A549 (cell line): ENCODE measurements around the gene PPP1CC. TPM values are rescaled to one million over a fixed set of nuclear protein-coding genes. Genes with fewer than 3 reads are reported as not detected.
"Not testable (repeated sequence)": the region's sequence is repeated elsewhere in the genome, so short reads cannot be mapped to it uniquely, and the experiment has no call there.

Experiments used
- ATAC-seq, 2 experiments: fragments of 200-7000 bp in 1 of 2; fragments of >200 bp in 1 of 2; cut with Nextera tagmentation in 1 of 2; cut with Tn5 transposase in 1 of 2; 3 replicates each; pipeline versions ENCODE4 v1.8.0 to v1.9.1; 2018 to 2020; ENCODE audit warnings: mild to moderate bottlenecking in 1 of 2, moderate library complexity in 1 of 2
- CTCF ChIA-PET: fragments of 300-600 bp; sonication (Branson Sonifier 250); formaldehyde crosslinking; extraction: SDS; loops from one replicate; lab custom pipeline; 2021; ENCODE audit warnings: antibody characterized with exemption, inconsistent platforms; lab: Yijun Ruan, JAX
- POLR2A ChIA-PET: fragments of 350-600 bp; formaldehyde crosslinking; extraction: SDS; loops from one replicate; lab custom pipeline; 2021; ENCODE audit warnings: antibody characterized with exemption, inconsistent platforms; lab: Yijun Ruan, JAX
- DNase-seq, 2 experiments: peaks; one replicate each; pipeline versions ENCODE4 v3.0.0 to v3.0.0-alpha.2; 2011 to 2016; ENCODE audit warnings: low read depth in 1 of 2, low spot score in 1 of 2
- FAIRE-seq: peaks from 2 replicates; lab custom pipeline; 2011; peaks lifted over from hg19 to GRCh38; lab: Jason Lieb, UNC
- H3K27ac ChIP-seq, 2 experiments: fragments of >200 bp; sonication (Bioruptor Twin); formaldehyde crosslinking; 3 replicates each; pipeline ENCODE4 v1.5.1; 2016 to 2017
- H3K4me1 ChIP-seq: fragments of >200 bp; sonication (Bioruptor Twin); formaldehyde crosslinking; 3 replicates; pipeline ENCODE4 v1.6.1; 2016
- H3K4me2 ChIP-seq: fragments of >200 bp; sonication (Bioruptor Twin); formaldehyde crosslinking; 3 replicates; pipeline ENCODE4 v1.6.1; 2016
- H3K4me3 ChIP-seq: fragments of >200 bp; sonication (Bioruptor Twin); formaldehyde crosslinking; 3 replicates; pipeline ENCODE4 v1.5.1; 2016
- H3K9me3 ChIP-seq: fragments of >200 bp; sonication (Bioruptor Twin); formaldehyde crosslinking; 3 replicates; pipeline ENCODE4 v1.6.1; 2016
- BHLHE40 ChIP-seq: IDR thresholded peaks from 2 replicates; pipeline ENCODE4 v1.6.1; 2012; ENCODE audit warnings: low read depth, low read length, inconsistent platforms
- CHD2 ChIP-seq: fragments of 150-350 bp; IDR thresholded peaks from 2 replicates; pipeline ENCODE4 v1.6.1; 2014; ENCODE audit warnings: low read length; ENCODE audit not compliant: partially characterized antibody
- EHMT2 ChIP-seq: fragments of 200-600 bp; sonication (generic); IDR thresholded peaks from 2 replicates; pipeline ENCODE4 v1.6.1; 2016; ENCODE audit warnings: antibody characterized with exemption, low read depth, mild to moderate bottlenecking, moderate library complexity
- ELK1 ChIP-seq: fragments of 150-350 bp; IDR thresholded peaks from 2 replicates; pipeline ENCODE4 v1.6.1; 2014; ENCODE audit warnings: low read depth, mild to moderate bottlenecking, low read length
- EP300 ChIP-seq, 2 experiments: fragments of >200 bp; sonication (Bioruptor Twin); formaldehyde crosslinking; IDR thresholded peaks; 2 replicates in 1 of 2; 3 replicates in 1 of 2; pipeline ENCODE4 v1.6.1; 2016 to 2017
- FOSB ChIP-seq: fragments of 250-450 bp; sonication (Bioruptor Pico); IDR thresholded peaks from 2 replicates; pipeline ENCODE4 v1.5.0; 2020; ENCODE audit warnings: mild to moderate bottlenecking, moderate library complexity
- HOXA7 ChIP-seq: fragments of 250-450 bp; sonication (Bioruptor Pico); IDR thresholded peaks from 2 replicates; pipeline ENCODE4 v1.5.0; 2020; ENCODE audit warnings: mild to moderate bottlenecking, moderate library complexity
- HOXB5 ChIP-seq: fragments of 250-450 bp; sonication (Bioruptor Pico); IDR thresholded peaks from 2 replicates; pipeline ENCODE4 v1.5.0; 2020; ENCODE audit warnings: mild to moderate bottlenecking, moderate library complexity
- JUNB ChIP-seq: fragments of >200 bp; sonication (Bioruptor Twin); formaldehyde crosslinking; IDR thresholded peaks from 2 replicates; pipeline ENCODE4 v1.6.1; 2016
- MAX ChIP-seq: IDR thresholded peaks from 2 replicates; pipeline ENCODE4 v1.6.1; 2012
- NR3C1 ChIP-seq: fragments of >200 bp; sonication (Bioruptor Twin); formaldehyde crosslinking; IDR thresholded peaks from 3 replicates; pipeline ENCODE4 v1.6.1; 2017
- PHF8 ChIP-seq: fragments of 200-600 bp; sonication (generic); IDR thresholded peaks from 2 replicates; pipeline ENCODE4 v1.6.1; 2016; ENCODE audit warnings: low read depth, mild to moderate bottlenecking, antibody characterized with exemption, moderate library complexity, borderline replicate concordance
- RAD21 ChIP-seq, 2 experiments: fragments of >200 bp in 1 of 2; sonication (Bioruptor Twin) in 1 of 2; formaldehyde crosslinking in 1 of 2; IDR thresholded peaks in 1 of 2; conservative IDR thresholded peaks in 1 of 2; 2 replicates in 1 of 2; 3 replicates in 1 of 2; pipeline ENCODE4 v1.6.1; 2012 to 2018; ENCODE audit warnings: inconsistent platforms in 1 of 2
- RARB ChIP-seq: fragments of 250-450 bp; sonication (Bioruptor Pico); IDR thresholded peaks from 2 replicates; pipeline ENCODE4 v1.8.0; 2021; ENCODE audit warnings: mild to moderate bottlenecking, moderate library complexity
- REST ChIP-seq: fragments of 200-600 bp; sonication (generic); IDR thresholded peaks from 2 replicates; pipeline ENCODE4 v1.6.1; 2016; ENCODE audit warnings: antibody characterized with exemption, mild to moderate bottlenecking, moderate library complexity
- SREBF2 ChIP-seq: fragments of 450-650 bp; IDR thresholded peaks from 2 replicates; pipeline ENCODE4 v1.6.1; 2014; ENCODE audit warnings: mild to moderate bottlenecking, moderate library complexity
- TFCP2L1 ChIP-seq: fragments of 250-450 bp; sonication (Bioruptor Pico); IDR thresholded peaks from 2 replicates; pipeline ENCODE4 v1.5.0; 2021; ENCODE audit warnings: mild to moderate bottlenecking
- ZC3H11A ChIP-seq: fragments of 450-650 bp; IDR thresholded peaks from 2 replicates; pipeline ENCODE4 v1.6.1; 2014; ENCODE audit warnings: antibody characterized with exemption, mild to moderate bottlenecking
- ZNF302 ChIP-seq: fragments of 250-450 bp; sonication (Bioruptor Pico); IDR thresholded peaks from 2 replicates; pipeline ENCODE4 v1.9.0; 2021; ENCODE audit warnings: inconsistent platforms, mild to moderate bottlenecking, moderate library complexity
- ZSCAN20 ChIP-seq: fragments of 250-450 bp; sonication (Bioruptor Pico); IDR thresholded peaks from 2 replicates; pipeline ENCODE4 v1.8.0; 2022; ENCODE audit warnings: mild to moderate bottlenecking, moderate library complexity
- WGBS: methylation state at CpG from one replicate; pipeline ENCODE4 v1.1.6; 2017; ENCODE audit errors: missing lambda C conversion rate; 5-methylcytosine and 5-hydroxymethylcytosine counted together
- polyA plus RNA-seq, 4 experiments: library from polyadenylated mRNA; depleted of rRNA in 3 of 4; stranded (reverse); fragments of >200 nt; fragmentation: RNase III in 1 of 4; extraction: RNeasy Plus Mini Kit Qiagen cat#74134 plus additional on column Dnase treatment in 1 of 4; gene quantifications; 2 replicates in 3 of 4; 3 replicates in 1 of 4; pipeline ENCODE4 v1.2.3, GENCODE V29; 2011 to 2017

Gene PPP1CC
- polyA plus RNA-seq, 2 of the 4 experiments (the other 2 are of a cell fraction), result 131 to 258 TPM

- ATAC-seq (no peak), DNase-seq (no peak)
- H3K4me1 ChIP-seq, result no peaks in the 10 kb centered on the region
- 23% methylated on average over 6 of the region's 7 CpGs for WGBS
- CTCF ChIA-PET, result interaction anchor here (0.6 to 0.9 kb wide), 2 partner anchors 12 to 257 kb away, joined by 3 read pairs; no protein-coding TSS in a partner anchor
- TF ChIP-seq ZNF302, result no peak
- no peak for TF ChIP-seq HOXA7 (CRISPR knock-in tag)
- TF ChIP-seq CHD2, result no peak
- TF ChIP-seq EHMT2, result no peak
- TF ChIP-seq REST, result no peak
- TF ChIP-seq TFCP2L1 (CRISPR knock-in tag), result no peak
- TF ChIP-seq PHF8, result no peak
- TF ChIP-seq ZC3H11A, result no peak
- TF ChIP-seq EP300 (IDR thresholded peaks at IDR 0.05), result no peak
- no peak for TF ChIP-seq BHLHE40
- TF ChIP-seq JUNB, result no peak
- no peak for TF ChIP-seq NR3C1
- TF ChIP-seq RAD21 (conservative IDR thresholded peaks at IDR 0.05 in 1 of 2, IDR thresholded peaks at IDR 0.05 in 1 of 2), result no peak
- TF ChIP-seq ELK1, result no peak
- no peak for TF ChIP-seq ZSCAN20 (CRISPR knock-in tag)
- TF ChIP-seq FOSB (CRISPR knock-in tag), result no peak
- TF ChIP-seq RARB, result no peak
- no peak for TF ChIP-seq SREBF2
- TF ChIP-seq HOXB5, result no peak
- TF ChIP-seq MAX, result no peak
- TF ChIP-seq, all 56 proteins: peak for 0
- no peak overlapping the region for H3K27ac ChIP-seq
- H3K4me3 ChIP-seq, result no peak overlapping the region
- no peaks in the 10 kb centered on the region for H3K9me3 ChIP-seq
- H3K4me2 ChIP-seq, result no peak overlapping the region
- no peak for FAIRE-seq
- POLR2A ChIA-PET, result no interaction called here
Measured at GRCh38 chr12:110766311-110767154, 23.8 kb upstream of the PPP1CC start.

- H3K4me1 ChIP-seq, H3K4me3 ChIP-seq, CTCF ChIA-PET, ATAC-seq, H3K9me3 ChIP-seq, H3K27ac ChIP-seq, DNase-seq, H3K4me2 ChIP-seq, FAIRE-seq, POLR2A ChIA-PET: not testable (repeated sequence)
- 12% methylated on average over 3 of the region's 3 CpGs for WGBS
Measured at GRCh38 chr12:110765572-110765971, 22.9 kb upstream of the PPP1CC start.
